Neural cell (in vitro differentiated cells): Measurements from ENCODE around the gene KLF12.

ENCODE experiments used
- EP300 ChIP-seq: fragments of 450-650 bp; conservative IDR thresholded peaks from 2 replicates; pipeline ENCODE4 v1.6.1; 2014; ENCODE audit warnings: antibody characterized with exemption, mild to moderate bottlenecking, moderate library complexity; ENCODE audit not compliant: poor library complexity, severe bottlenecking
- EZH2 ChIP-seq: fragments of 200-600, 300-800 bp; shearing (Covaris generic), sonication (generic); IDR thresholded peaks from 2 replicates; pipeline ENCODE4 v1.6.1; 2014; ENCODE audit warnings: antibody characterized with exemption, low read length, borderline replicate concordance, mild to moderate bottlenecking; ENCODE audit not compliant: insufficient read depth, poor library complexity, severe bottlenecking
- TF ChIP-seq, protein P1 (sequence below): fragments of 450-650 bp; IDR thresholded peaks from 2 replicates; pipeline ENCODE4 v1.5.1; 2014; ENCODE audit warnings: antibody characterized with exemption, mild to moderate bottlenecking, moderate library complexity; ENCODE audit not compliant: poor library complexity, severe bottlenecking

DNA sequence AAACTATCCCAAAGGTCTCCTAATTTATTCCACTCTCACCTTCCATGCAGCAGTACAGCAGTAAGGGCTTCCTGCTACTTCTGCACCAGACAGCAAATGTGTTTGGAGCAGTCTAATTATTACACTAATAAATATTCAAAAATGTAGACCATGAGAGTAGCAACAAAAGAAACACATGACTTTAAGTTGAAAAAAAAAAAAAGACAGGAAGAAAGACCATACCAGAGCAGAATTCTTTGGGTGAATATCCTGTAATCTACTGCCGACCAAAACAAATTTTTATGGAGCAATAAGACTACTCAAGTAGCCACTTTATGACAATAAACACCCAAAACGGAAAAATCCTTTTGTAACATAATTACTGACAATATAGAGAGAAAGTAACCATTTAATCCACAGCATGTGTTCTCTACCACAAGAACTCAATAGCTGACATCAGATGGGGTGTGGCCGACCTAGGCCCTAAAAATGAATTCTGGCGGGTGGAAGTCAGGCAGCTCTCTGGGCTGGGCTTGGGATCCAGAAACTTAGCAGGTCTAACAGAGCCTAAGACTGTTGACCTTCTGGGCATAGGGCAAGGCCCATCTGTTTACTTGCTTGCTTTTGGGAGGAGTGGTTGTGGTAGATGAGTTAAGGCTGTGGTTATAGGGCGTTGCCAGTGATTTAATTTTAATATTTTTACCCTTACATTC is 4.6 kb downstream of the KLF12 start:
- TF ChIP-seq EZH2 (no peak), EP300 (no peak)
- TF ChIP-seq, protein P1, sequence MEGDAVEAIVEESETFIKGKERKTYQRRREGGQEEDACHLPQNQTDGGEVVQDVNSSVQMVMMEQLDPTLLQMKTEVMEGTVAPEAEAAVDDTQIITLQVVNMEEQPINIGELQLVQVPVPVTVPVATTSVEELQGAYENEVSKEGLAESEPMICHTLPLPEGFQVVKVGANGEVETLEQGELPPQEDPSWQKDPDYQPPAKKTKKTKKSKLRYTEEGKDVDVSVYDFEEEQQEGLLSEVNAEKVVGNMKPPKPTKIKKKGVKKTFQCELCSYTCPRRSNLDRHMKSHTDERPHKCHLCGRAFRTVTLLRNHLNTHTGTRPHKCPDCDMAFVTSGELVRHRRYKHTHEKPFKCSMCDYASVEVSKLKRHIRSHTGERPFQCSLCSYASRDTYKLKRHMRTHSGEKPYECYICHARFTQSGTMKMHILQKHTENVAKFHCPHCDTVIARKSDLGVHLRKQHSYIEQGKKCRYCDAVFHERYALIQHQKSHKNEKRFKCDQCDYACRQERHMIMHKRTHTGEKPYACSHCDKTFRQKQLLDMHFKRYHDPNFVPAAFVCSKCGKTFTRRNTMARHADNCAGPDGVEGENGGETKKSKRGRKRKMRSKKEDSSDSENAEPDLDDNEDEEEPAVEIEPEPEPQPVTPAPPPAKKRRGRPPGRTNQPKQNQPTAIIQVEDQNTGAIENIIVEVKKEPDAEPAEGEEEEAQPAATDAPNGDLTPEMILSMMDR = no peak
